GM12874 (cell line): ENCODE results near the gene OR2F1.

Experiments used
- TF ChIP-seq, protein P1 (sequence below): IDR thresholded peaks from 2 replicates; pipeline ENCODE4 v1.5.1; 2011; ENCODE audit warnings: low read depth, mild to moderate bottlenecking, control low read depth, low read length, moderate library complexity; ENCODE audit not compliant: insufficient read depth

OR2F1 gene

DNA sequence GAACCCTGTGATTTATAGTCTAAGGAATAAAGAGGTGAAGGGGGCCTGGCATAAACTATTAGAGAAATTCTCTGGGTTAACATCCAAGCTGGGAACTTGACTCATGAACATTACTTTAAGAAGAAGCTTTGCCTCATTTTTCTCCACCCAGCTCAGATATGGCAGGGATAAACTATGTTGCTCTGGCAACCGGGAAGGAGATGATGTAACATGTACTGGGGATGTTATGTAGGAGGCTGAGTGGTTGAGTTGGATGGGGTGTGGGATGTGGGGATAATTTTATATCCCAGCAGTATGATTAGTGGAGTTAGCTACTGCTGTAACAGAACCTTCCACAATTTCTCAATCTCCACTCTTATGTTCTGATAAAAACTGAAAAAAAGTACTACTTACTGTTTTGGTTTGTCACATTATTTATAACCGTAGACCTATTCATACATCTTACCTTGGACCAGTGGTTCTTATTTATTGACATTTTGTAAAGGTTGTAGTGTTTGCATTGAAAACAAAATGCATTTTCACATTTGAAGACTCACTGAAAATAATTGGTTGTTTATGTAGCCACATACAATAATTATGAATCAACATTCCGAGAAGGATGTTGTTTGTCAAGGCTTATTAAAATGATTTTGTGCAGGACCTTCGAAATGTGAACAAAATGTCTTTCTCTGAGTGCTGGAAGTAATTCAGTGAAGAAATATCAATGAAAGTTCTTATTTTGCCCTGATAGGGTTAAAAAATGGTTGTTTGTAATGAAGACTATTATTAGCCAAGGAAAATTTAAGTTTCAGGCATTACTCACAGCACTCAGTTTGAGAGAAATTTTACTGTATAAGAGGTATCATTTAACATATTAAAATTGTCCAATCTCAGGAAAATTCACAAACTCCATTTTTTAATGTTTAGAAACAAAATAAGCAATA, 18.3 kb upstream of the OR2F1 start:
- TF ChIP-seq, protein P1, sequence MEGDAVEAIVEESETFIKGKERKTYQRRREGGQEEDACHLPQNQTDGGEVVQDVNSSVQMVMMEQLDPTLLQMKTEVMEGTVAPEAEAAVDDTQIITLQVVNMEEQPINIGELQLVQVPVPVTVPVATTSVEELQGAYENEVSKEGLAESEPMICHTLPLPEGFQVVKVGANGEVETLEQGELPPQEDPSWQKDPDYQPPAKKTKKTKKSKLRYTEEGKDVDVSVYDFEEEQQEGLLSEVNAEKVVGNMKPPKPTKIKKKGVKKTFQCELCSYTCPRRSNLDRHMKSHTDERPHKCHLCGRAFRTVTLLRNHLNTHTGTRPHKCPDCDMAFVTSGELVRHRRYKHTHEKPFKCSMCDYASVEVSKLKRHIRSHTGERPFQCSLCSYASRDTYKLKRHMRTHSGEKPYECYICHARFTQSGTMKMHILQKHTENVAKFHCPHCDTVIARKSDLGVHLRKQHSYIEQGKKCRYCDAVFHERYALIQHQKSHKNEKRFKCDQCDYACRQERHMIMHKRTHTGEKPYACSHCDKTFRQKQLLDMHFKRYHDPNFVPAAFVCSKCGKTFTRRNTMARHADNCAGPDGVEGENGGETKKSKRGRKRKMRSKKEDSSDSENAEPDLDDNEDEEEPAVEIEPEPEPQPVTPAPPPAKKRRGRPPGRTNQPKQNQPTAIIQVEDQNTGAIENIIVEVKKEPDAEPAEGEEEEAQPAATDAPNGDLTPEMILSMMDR = no peak

GRCh38 chr7:143938379-143939243, 16.0 kb upstream of the OR2F1 start:
- TF ChIP-seq, protein P1 = no peak

DNA sequence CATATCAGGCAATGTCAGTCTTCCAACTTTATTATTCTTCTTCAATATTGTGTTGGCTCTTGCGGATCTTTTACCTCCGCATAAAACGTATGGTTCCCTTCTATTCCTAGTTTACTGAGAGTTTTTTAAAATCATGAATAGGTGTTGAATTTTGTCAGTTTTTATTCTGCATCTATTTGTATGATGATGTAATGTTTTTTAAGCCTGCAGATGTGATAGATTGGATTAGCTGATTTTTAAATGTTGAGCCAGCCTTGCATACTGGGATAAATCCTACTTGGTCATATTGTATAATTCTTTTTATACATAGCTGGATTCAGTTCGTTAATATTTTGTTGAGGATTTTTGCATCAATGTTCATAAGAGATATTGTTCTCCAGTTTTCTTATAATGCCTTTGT, 9.2 kb upstream of the OR2F1 start:
- TF ChIP-seq, protein P1 = no peak

DNA sequence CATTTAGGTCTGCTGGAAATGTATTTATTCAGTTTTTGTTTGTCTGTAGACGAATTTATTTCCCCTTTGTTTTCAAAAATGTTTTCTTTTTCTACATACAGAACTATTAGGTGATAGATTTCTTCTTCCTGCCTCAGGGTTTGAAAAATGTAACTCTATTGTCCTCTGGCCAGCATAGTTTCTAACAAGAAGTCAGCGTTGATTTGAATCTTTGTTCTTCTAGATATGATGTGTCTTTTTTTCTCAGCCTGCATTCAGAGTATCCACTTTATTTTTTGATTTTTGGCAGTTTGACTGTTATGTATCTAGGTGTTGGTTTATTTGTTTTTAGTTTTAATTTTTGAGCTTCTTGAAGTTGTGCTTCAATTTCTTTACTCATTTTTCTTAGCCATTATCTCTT, 7.5 kb upstream of the OR2F1 start:
- TF ChIP-seq, protein P1 = no peak

GRCh38 chr7:143948733-143949132, 5.9 kb upstream of the OR2F1 start:
- TF ChIP-seq, protein P1 = no peak

GRCh38 chr7:143953421-143953820, 1.2 kb upstream of the OR2F1 start:
- TF ChIP-seq, protein P1 = no peak

DNA sequence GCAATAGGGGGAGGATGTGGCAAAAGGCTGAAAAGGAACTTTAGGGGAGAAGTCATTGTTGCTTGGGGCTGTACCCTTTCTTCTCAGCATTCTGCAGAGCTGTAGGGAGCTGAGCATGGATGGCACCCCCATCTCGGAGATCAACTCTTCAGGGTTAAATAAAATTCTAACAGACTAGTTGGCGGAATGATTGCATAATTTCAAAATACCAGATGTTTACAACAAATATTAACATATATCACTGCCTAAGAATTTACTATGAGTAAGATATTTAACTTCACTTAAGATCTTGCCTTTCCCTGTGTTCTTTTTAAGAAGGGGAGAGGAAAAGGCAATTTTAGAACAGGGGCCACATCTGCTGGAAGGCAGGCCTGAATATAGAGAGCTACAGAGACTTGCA, 509 bp upstream of the OR2F1 start:
- TF ChIP-seq, protein P1 = no peak
